ENCODE data around the gene NDUFS8.

The NDUFS8 gene

DNA sequence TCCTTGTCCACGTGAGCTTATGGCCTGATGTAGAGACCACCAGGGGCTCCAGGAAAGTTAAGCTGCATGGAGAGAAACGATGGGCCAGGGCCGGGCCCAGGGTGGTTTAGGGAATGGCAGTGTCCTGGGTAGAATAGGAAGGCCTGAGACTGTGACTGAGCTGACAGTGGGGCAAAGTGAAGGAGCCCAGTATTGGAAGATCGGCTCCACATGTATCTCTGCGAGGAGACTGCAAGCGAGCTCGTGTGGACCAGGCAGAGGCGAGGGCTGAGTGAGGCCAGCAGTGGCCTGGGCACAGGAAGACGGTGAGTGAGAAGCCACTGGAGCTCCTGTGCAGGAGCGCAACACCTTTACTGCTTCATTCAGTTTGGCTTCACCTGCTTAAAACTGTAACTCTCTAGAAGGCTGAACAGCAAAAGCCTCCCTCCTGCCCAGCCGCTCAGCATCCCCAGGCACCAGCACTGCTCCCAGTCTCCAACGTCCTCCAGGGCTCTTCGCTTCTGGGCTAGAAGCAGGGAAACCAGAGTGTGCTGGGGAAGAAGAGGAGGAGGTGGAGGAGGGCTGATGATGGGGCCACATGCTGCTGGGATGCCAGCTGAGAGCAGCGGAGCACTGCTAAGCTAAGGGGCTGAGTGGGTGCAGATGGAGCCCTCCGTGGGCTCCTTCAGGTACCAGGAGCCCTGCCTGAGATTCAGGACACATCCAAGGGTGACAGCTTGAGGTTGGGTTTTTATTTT is 21.8 kb downstream of the NDUFS8 start:
- no peak for DNase-seq

DNA sequence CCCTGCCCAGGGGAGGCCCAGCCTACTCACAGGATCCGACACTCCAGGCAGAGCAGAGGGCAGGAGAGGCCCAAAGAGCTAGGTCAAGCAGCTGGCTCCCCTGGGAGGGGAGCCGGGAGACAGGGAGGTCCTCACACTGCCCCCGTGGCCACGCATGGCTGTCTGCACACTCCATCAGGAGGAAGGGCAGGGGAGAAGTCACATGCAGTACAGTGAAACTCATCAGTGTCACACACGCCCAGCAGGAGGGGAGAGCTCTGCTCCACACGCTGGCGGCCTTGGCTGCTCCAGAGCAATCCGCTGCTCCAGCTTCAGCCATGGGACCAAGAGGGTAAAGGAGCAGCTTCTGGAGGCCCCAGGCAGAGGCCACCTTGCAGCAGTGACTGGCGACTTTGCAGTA is 22.6 kb downstream of the NDUFS8 start:
- no peak for DNase-seq

GRCh38 chr11:68053981-68054812 is 23.7 kb downstream of the NDUFS8 start:
- no peak for DNase-seq

DNA sequence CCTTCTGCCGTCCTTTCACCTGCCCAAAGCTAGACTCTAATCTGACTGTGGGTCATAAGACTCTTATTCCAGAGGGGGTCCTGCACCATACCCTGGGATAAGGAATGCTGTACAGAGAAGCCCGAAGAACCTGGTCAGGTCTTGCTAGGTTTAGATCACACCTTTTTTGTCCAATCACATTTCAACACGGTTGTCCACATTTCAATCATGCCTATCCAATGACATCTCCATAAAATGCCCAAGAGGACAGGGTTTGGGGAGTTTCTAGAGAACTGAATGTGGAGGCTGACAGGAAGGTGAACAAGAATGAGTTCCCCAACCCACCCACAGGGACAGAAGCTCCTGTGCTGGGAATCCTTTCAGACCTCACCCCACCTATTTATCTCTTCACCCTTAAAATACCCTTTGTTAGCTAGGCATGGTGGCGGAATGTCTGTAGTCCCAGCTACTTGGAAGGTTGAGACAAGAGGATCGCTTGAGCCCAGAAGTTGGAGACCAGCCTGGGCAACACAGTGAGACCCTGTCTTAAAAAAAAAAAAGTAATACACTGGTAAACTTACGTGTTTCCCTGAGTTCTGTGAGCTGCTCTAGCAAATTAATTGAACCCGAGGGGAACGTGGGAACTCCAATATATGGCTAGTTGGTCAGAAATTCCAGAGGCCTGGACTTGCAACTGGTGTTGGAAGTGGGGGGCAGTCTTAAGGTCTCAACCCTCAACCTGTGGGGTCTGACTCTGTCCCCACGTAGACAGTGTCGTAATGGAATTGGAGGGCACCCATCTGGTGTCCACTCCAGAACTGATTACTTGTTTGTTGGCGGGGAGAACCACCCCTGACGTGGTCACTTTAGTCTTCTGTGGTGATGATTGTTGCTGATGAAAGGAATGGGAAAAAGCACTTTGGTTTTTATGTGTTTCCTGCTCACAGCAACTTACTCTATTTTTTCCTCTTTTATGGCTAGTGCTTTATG is 26.1 kb downstream of the NDUFS8 start:
- DNase-seq = no peak

DNA sequence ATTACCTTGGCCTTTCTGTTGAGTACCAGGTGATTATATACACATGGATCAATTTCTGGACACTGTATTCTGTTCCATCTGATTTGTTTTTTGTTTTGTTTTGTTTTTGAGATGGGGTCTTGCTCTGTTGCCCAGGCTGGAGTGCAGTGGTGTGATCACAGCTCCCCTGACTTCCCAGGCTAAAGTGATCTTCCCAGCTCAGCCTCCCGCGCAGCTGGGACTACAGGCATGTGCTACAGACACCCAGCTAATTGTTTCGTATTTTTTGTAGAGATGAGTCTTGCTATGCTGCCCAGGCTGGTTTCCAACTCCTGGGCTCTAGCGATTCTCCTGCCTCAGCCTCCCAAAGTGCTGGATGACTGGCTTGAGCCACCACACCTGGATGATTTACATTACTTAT is 27.3 kb downstream of the NDUFS8 start:
- DNase-seq = no peak

DNA sequence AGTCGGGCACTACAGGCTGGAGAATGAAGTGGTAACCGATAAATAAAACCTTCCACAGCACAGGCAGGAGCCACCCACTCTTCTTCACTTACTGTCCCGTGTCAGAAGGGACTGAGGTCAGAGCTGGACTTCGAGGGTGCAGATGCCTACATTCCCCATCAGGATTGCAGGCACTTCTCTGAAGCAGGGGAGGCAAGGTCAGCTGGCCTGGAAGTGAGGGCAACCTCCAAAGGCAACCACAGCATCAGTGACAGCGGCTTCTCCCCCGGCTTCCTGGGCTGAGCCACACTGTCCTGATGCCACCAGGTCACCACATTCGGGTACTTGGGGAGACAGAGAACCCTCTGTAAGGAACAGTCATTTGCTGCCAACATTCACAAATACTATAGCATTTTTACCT is 31.0 kb downstream of the NDUFS8 start:
- DNase-seq = no peak

DNA sequence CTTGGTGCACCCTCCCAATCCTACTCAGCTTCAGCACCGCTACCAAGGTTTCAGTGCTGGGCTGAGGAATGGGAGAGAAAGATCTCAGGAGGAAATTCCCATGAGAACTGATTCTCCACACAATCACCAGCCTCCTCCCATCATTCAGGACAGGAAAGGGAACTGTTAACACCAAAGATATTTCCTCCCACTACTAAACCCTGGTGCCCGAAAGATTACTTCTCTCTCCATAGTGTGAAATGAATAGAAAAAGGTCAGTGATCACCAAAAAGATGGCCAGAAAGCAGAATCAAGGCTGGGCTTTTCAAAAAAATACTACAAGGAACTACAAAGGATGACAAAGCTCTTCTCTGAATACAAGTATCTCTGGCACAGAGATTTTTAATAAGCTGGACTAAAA is 34.4 kb downstream of the NDUFS8 start:
- DNase-seq = no peak

DNA sequence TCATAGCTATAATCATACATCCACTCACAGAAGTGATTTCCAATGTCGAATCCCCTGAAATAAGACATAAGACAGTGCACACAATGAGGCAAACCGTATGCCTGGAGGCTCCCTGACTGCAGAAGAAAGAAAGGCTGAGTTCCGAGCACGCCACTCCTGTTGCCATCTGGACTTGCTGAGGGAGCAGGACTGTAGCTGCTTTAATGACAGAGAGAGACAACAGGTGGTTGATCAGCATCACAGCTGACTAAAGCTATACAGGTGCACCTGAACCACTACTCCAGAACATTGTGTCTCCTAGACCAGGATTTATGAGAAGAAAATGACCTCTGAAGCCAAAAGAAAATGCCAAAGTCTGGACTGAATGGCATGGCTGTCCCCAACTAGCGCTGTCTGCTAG is 35.4 kb downstream of the NDUFS8 start:
- no peak for DNase-seq

DNA sequence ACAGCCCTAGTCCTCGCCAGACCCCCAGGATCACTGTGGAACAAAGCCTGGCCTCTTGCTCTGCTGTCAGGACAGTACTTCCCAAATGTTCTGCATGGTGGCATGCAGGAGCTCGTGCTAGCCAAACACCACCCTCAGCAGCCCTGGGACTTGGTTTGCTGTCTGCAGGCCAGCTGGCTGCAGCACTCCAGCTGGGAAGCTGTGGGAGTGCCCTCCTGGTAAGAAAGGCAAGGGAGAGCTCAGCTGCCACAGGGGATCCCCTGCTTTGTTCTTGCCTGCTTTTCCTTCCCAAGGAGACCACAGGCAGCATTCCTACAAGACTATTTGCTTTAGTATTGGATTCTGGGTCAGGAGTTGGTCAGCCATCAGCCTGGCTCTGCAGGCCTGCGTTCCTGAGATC is 36.3 kb downstream of the NDUFS8 start:
- no peak for DNase-seq

DNA sequence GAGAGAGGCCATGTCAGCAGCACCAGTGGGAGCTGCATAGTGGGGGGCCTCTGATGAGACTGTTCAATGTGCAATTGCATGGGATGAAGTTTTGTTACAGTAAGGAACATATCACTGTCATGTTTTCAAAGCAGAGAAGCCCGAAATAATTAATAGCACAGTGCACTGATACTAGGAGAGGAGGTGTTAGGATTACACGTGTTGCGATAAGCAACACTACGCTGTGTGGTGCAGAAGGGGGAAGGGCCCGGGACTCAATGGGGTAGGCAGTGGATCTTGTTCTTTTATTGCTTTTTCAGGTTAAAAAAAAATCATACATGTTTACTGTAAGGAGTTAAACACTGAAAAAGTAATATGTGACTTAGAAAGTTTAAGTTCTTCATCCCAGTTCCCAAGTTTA is 37.5 kb downstream of the NDUFS8 start:
- no peak for DNase-seq

DNA sequence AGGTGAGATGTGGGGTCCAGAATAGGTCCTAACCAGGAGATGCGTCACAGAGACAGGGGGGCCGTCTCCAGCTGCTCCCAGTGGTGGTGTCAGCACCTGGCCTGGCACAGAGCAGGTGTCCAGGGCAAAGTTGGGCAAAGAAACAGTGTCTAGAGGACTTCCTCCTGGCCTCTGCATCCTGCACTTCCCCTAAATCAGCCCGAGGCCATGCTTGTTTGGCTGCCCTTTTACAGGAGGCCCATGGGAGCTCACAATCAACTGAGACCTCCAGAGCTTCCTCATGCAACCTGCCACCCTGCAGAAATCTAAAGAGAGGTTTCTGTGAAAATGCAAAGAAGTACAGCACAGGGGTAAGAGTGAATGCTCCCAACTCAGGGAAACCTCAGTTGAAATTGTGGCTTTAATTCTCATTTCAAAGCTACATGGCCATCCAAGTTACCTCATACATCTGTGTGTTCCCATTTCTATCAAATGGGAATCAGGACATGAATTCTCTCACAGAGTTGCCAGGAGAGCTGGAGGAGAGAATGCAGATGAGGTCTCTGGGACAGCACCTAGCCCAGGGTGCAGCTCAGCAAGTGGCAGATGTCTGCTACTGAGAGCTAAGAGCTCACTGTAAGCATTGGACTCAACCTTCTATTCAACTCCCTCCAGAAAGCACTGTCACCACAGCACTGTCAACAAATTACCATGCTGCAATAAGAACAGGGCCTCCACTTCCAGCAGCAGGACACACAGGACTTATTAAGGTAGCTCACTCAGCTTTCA is 41.0 kb downstream of the NDUFS8 start:
- DNase-seq = no peak

DNA sequence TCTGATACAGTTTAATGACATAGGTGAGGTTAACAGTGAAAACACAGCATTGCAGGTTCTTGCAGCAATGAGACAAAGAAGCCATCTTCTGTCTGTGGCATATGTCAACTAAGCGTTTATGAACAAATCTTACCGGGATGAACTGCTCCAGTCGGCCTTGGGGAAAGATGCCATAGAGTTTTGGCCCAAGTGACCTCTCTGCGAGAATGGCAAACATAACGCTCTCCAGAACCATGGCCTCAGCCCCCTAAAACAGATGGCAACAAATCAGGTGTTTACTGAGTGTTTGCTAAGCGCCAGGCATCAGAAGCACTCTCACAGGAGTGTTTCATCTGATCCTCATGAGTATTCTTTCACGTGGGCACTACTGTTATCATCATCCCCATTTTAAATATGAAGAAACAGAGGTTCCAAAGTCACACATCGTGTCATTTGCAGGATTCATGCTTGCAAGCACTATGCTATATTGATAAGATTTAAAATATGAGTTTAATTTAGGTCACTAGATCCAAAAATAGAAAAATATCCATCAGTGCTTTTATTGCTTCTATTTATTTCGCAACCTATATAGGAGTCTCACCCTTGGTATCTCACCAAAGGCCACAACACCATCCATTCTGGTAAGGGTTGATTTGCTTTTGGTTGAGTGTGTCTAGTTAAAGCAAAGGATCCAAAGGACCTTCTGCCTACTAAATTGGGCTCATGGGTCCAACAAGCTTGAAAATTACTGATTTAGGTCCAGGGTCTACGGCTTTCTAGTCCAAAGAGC is 44.3 kb downstream of the NDUFS8 start:
- no peak for DNase-seq

- DNase-seq = no peak
Measured at GRCh38 chr11:68076371-68077042, 46.0 kb downstream of the NDUFS8 start.

- no peak for DNase-seq
Measured at GRCh38 chr11:68077617-68078582, 47.4 kb downstream of the NDUFS8 start.

DNA sequence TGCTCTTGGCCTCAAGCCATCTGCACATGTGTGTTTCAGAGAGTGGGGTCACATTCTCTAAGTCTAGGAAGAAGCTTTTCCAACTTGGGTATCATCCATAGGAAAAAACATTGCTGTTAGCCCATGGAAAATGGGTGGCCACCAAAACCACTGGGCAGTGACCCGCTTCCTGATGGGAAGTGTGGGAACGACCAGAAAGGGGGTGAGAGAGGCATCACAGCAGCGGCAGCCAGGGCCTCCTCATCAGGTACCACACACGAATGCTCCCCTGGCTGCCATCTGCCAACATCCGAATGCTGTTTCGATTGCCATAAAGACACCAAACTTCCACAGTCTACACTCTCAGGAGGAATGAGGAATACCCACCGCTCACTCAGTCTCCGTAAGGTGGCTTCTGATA is 50.4 kb downstream of the NDUFS8 start:
- no peak for DNase-seq

- DNase-seq = no peak
Measured at GRCh38 chr11:68081691-68082090, 51.2 kb downstream of the NDUFS8 start.

- no peak for DNase-seq
Measured at GRCh38 chr11:68082481-68082880, 52.0 kb downstream of the NDUFS8 start.

DNA sequence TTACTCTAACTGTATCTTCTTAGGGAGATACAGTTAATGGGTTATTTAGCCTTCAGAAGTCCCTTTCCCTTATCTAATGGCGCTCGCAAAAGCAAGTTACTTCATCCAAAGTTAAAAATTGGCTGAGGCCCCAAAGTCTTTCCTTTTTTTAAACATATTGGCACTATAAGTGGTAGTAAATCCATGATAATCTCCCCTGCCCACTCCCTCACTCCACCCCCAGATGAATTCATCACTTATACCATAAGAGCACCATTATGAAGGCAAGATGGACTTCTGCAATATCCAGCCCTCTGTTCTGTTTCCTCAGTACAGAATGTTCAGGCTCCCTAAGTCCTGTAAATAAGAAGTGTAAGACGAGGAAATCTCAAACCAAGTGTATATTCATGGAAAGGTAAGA is 53.0 kb downstream of the NDUFS8 start:
- no peak for DNase-seq

Measured in activated CD4-positive, alpha-beta T cell treated with anti-CD3 and anti-CD28 coated beads for 4 hours (primary cell).